Loucy (cell line): Measurements from ENCODE around the gene PTPRA.

Experiments used
- H2AFZ ChIP-seq: fragments of 200-600 bp; sonication (generic); 2 replicates; pipeline ENCODE4 v1.6.0; 2016; ENCODE audit warnings: antibody characterized with exemption, mild to moderate bottlenecking, low read length, moderate library complexity
- H3F3A ChIP-seq: fragments of 200-600 bp; 2 replicates; pipeline ENCODE4 v1.6.0; 2016; ENCODE audit warnings: antibody characterized with exemption, low read depth, mild to moderate bottlenecking
- H3K27me3 ChIP-seq: fragments of 200-600 bp; sonication (generic); 2 replicates; pipeline ENCODE4 v1.6.1; 2014; ENCODE audit warnings: low read length, mild to moderate bottlenecking; ENCODE audit not compliant: insufficient read depth, poor library complexity, severe bottlenecking
- H3K36me3 ChIP-seq: fragments of 200-600 bp; sonication (generic); 2 replicates; pipeline ENCODE4 v1.6.1; 2016; ENCODE audit warnings: low read length; ENCODE audit not compliant: insufficient read depth
- H3K4me1 ChIP-seq: fragments of 200-600 bp; sonication (generic); 2 replicates; pipeline ENCODE4 v1.5.1; 2014; ENCODE audit warnings: low read length, mild to moderate bottlenecking; ENCODE audit not compliant: insufficient read depth, poor library complexity, severe bottlenecking
- H3K4me2 ChIP-seq: fragments of 200-600 bp; sonication (generic); 2 replicates; pipeline ENCODE4 v1.6.0; 2014; ENCODE audit warnings: antibody characterized with exemption, low read length, low read depth, mild to moderate bottlenecking; ENCODE audit not compliant: poor library complexity, severe bottlenecking
- H3K4me3 ChIP-seq: fragments of 200-600 bp; sonication (generic); 2 replicates; pipeline ENCODE4 v1.5.1; 2014; ENCODE audit warnings: low read length, mild to moderate bottlenecking, mixed read lengths; ENCODE audit not compliant: poor library complexity, severe bottlenecking
- H3K79me2 ChIP-seq: fragments of 200-600 bp; sonication (generic); 2 replicates; pipeline ENCODE4 v1.6.1; 2014; ENCODE audit warnings: low read length; ENCODE audit not compliant: insufficient read depth
- H3K9ac ChIP-seq: fragments of 200-600 bp; sonication (generic); 2 replicates; pipeline ENCODE4 v1.6.0; 2014; ENCODE audit warnings: mild to moderate bottlenecking, low read depth, low read length, moderate library complexity; ENCODE audit not compliant: poor library complexity, severe bottlenecking
- H3K9me2 ChIP-seq: fragments of 200-600 bp; sonication (generic); replicated peaks from 2 replicates; pipeline ENCODE4 v1.6.1; 2016; ENCODE audit warnings: low read depth, low read length, mixed read lengths
- H3K9me3 ChIP-seq: fragments of 200-600 bp; sonication (generic); 2 replicates; pipeline ENCODE4 v1.6.1; 2014; ENCODE audit warnings: mild to moderate bottlenecking, antibody characterized with exemption, low read length, low read depth; ENCODE audit not compliant: insufficient read depth
- H4K20me1 ChIP-seq: fragments of 200-600 bp; sonication (generic); 2 replicates; pipeline ENCODE4 v1.6.0; 2014; ENCODE audit warnings: antibody characterized with exemption, low read length, mild to moderate bottlenecking; ENCODE audit not compliant: insufficient read depth, poor library complexity, severe bottlenecking
- EZH2phosphoT487 ChIP-seq: fragments of 200-600 bp; IDR thresholded peaks from 2 replicates; pipeline ENCODE4 v1.6.1; 2018; ENCODE audit warnings: antibody characterized with exemption, mild to moderate bottlenecking, moderate library complexity, borderline replicate concordance
- TF ChIP-seq, protein P1 (sequence below): fragments of 200-600 bp; sonication (generic); conservative IDR thresholded peaks from 2 replicates; pipeline ENCODE4 v1.5.1; 2014; ENCODE audit warnings: mild to moderate bottlenecking, antibody characterized with exemption, low read length

Gene PTPRA

DNA sequence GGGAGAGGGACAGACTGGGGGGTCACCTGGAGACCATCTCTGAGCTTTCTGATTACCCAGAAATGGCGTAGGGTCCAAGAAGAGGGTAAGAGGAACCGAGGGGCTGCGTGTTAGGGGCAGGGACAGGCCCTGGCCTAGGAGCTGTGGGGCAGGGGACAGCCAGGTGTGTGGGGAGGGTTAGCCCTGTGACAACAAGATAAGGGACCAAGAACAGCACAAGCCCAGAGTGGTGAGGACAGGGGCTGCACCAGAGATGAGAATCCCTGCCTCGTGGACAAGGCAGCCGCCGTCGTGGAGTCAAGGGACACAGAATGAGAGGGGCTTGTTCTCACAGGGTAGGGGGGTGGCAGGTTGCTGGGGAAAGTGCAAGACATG, 211.7 kb downstream of the PTPRA start:
- Histone ChIP-seq H3K9me3 (no peaks in the 10 kb centered on the region), H2AFZ (no peak overlapping the region), H3K79me2 (no peaks in the 10 kb centered on the region), H3K36me3 (no peaks in the 10 kb centered on the region), H3K4me1 (peaks cover 21% of the 10 kb centered on the region), H3K9me2 (no peaks in the 10 kb centered on the region), H3K4me2 (no peak overlapping the region), H3F3A (peaks cover 1% of the 10 kb centered on the region), H3K9ac (no peak overlapping the region), H3K4me3 (no peak overlapping the region), H3K27me3 (no peaks in the 10 kb centered on the region), H4K20me1 (no peaks in the 10 kb centered on the region)
- TF ChIP-seq EZH2phosphoT487: no peak
- TF ChIP-seq, protein P1, sequence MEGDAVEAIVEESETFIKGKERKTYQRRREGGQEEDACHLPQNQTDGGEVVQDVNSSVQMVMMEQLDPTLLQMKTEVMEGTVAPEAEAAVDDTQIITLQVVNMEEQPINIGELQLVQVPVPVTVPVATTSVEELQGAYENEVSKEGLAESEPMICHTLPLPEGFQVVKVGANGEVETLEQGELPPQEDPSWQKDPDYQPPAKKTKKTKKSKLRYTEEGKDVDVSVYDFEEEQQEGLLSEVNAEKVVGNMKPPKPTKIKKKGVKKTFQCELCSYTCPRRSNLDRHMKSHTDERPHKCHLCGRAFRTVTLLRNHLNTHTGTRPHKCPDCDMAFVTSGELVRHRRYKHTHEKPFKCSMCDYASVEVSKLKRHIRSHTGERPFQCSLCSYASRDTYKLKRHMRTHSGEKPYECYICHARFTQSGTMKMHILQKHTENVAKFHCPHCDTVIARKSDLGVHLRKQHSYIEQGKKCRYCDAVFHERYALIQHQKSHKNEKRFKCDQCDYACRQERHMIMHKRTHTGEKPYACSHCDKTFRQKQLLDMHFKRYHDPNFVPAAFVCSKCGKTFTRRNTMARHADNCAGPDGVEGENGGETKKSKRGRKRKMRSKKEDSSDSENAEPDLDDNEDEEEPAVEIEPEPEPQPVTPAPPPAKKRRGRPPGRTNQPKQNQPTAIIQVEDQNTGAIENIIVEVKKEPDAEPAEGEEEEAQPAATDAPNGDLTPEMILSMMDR: no peak

DNA sequence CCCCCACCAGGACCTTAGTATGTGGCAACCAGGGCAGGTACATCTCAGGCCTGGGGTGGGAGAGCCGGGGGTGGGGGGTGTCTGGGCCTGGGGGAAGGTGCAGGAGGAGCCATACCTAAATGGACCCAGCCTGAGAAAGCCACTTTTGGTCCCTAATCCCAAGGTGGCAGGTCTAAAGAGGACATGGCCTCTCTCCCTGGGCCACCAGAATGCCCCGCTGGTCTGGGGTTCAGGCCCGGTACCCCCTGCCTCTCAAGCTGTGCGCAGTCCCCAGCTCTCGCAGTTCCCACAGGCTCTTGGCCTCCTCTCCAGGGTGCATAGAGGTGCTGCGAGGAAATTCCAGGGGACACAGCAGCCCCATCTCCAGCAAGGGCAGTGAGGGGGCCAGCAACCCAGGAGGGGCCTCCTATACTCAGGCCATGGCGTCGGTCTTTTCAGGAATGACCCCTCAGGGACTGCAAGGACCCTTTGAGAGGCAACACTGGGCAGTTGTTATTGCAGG, 212.3 kb downstream of the PTPRA start:
- Histone ChIP-seq H3K27me3 (no peaks in the 10 kb centered on the region), H4K20me1 (no peaks in the 10 kb centered on the region), H3K9me2 (no peaks in the 10 kb centered on the region), H3K4me1 (peaks cover 27% of the 10 kb centered on the region), H3K9me3 (no peaks in the 10 kb centered on the region), H3K79me2 (no peaks in the 10 kb centered on the region), H3K9ac (no peak overlapping the region), H3F3A (peaks cover 8% of the 10 kb centered on the region), H3K36me3 (no peaks in the 10 kb centered on the region), H2AFZ (no peak overlapping the region), H3K4me3 (no peak overlapping the region), H3K4me2 (no peak overlapping the region)
- TF ChIP-seq, protein P1: no peak
- no peak for TF ChIP-seq EZH2phosphoT487

DNA sequence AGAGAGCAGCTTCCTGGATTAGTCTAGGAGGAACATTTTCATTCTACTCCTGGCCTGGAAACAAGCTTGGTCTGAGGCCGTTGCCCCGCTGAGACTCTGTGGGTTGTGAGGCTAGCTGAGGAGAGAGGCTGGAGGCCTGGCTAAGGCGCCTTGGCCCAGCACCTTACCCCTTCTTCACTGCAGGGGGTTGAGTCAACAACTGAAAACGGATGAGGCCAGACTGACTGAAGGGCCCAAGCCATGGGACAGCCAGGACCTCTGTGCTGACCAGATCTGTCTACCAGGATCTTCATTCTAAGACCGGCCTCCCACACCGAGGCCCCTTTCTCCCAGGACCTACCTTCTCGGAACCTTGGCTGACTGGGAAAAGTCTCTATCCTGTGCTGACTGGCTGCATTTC, 214.8 kb downstream of the PTPRA start:
- no peak overlapping the region for H3K4me3 ChIP-seq
- TF ChIP-seq, protein P1: no peak
- no peak for TF ChIP-seq EZH2phosphoT487
- H4K20me1 ChIP-seq: no peaks in the 10 kb centered on the region
- no peak overlapping the region for H3K4me2 ChIP-seq
- no peaks in the 10 kb centered on the region for H3K36me3 ChIP-seq
- no peaks in the 10 kb centered on the region for H3K9me3 ChIP-seq
- no peaks in the 10 kb centered on the region for H3K9me2 ChIP-seq
- no peaks in the 10 kb centered on the region for H3K79me2 ChIP-seq
- H3K27me3 ChIP-seq: no peaks in the 10 kb centered on the region
- no peak overlapping the region for H2AFZ ChIP-seq
- no peak overlapping the region for H3K9ac ChIP-seq
- peaks cover 17% of the 10 kb centered on the region for H3F3A ChIP-seq
- peaks cover 50% of the 10 kb centered on the region for H3K4me1 ChIP-seq
